Prostate gland (tissue), 2 donors: ENCODE measurements around the gene RMP24.

Experiments used
- DNase-seq: peaks from one replicate; pipeline ENCODE4 v3.0.0-alpha.2; 2019; ENCODE audit warnings: low spot score
- H3K27ac ChIP-seq, 2 donors: fragments of 200-600 bp; sonication (generic); 2 replicates each; pipeline ENCODE4 v1.5.1; 2017 to 2019
- H3K27me3 ChIP-seq: fragments of 200-600 bp; sonication (generic); replicated peaks from 2 replicates; pipeline ENCODE4 v1.5.1; 2019; ENCODE audit not compliant: insufficient read depth
- H3K36me3 ChIP-seq, 2 donors: fragments of 200-600 bp; sonication (generic); 1 replicate in 1 of 2; 2 replicates in 1 of 2; pipeline versions ENCODE4 v1.5.1 to v1.8.1; 2017 to 2019
- H3K4me1 ChIP-seq: fragments of 200-600 bp; sonication (generic); replicated peaks from 2 replicates; pipeline ENCODE4 v1.5.1; 2019
- H3K4me3 ChIP-seq, 2 donors: fragments of 200-600 bp; sonication (generic); 2 replicates each; pipeline ENCODE4 v1.5.1; 2017 to 2019
- H3K9me3 ChIP-seq: fragments of 200-600 bp; sonication (generic); 2 replicates; pipeline ENCODE4 v1.5.1; 2017
- CTCF ChIP-seq, 4 experiments: fragments of 200-600 bp in 2 of 4; fragments of 450-650 bp in 2 of 4; sonication (generic) in 2 of 4; IDR thresholded peaks; 1 replicate in 3 of 4; 2 replicates in 1 of 4; pipeline ENCODE4 v1.5.1; 2016 to 2019; ENCODE audit warnings: antibody characterized with exemption in 4 of 4, mild to moderate bottlenecking in 2 of 4, moderate library complexity in 2 of 4
- POLR2A ChIP-seq: fragments of 450-650 bp; IDR thresholded peaks from one replicate; pipeline ENCODE4 v1.6.1; 2016; ENCODE audit warnings: antibody characterized with exemption, mild to moderate bottlenecking
- POLR2AphosphoS5 ChIP-seq: sonication (generic); formaldehyde crosslinking; IDR thresholded peaks from one replicate; pipeline ENCODE4 v1.6.1; 2017; ENCODE audit warnings: antibody characterized with exemption
- WGBS: methylation state at CpG from one replicate; pipeline ENCODE4 v1.1.5; 2018; 5-methylcytosine and 5-hydroxymethylcytosine counted together
- intact Hi-C: fragments of 100-400 bp; cut with DNase I; formaldehyde crosslinking; loops from one replicate; pipeline ENCODE4 v1.14.2; 2022

The RMP24 gene

GRCh38 chr18:35949903-35950627 is 22.4 kb upstream of the RMP24 start:
- Histone ChIP-seq H3K27me3 (no peaks in the 10 kb centered on the region), H3K27ac (peak overlapping the region; percentile 19 to 46), H3K4me3 (peak overlapping the region; percentile 49 to 54), H3K9me3 (no peaks in the 10 kb centered on the region), H3K4me1 (no peaks in the 10 kb centered on the region), H3K36me3 (no peaks in the 10 kb centered on the region)
- DNase-seq = peak; percentile 52
- intact Hi-C loops = loop anchor here (1.0 kb wide), 1 partner anchor 194 kb away; no protein-coding TSS in a partner anchor
- 6% methylated on average over 43 of the region's 54 CpGs for WGBS
- TF ChIP-seq POLR2AphosphoS5 (peak; percentile 24), CTCF (IDR thresholded peaks at IDR 0.05) (peak; percentile 88 to 95 (median 90)), POLR2A (no peak)

- H3K4me1 ChIP-seq = no peaks in the 10 kb centered on the region
- H3K4me3 ChIP-seq = peak overlapping the region in 1 of 2 donors; percentile 54
- TF ChIP-seq CTCF (IDR thresholded peaks at IDR 0.05) (no peak), POLR2A (no peak), POLR2AphosphoS5 (no peak)
- no peak for DNase-seq
- H3K27ac ChIP-seq = no peak overlapping the region
- no peaks in the 10 kb centered on the region for H3K27me3 ChIP-seq
- H3K36me3 ChIP-seq = no peaks in the 10 kb centered on the region
- no peaks in the 10 kb centered on the region for H3K9me3 ChIP-seq
- 14% methylated on average over 6 of the region's 6 CpGs for WGBS
- intact Hi-C loops = loop anchor here (1.0 kb wide), 1 partner anchor 194 kb away; no protein-coding TSS in a partner anchor
These were observed 21.9 kb upstream of the RMP24 start for GRCh38 chr18:35950628-35950982.

GRCh38 chr18:35953688-35954087 is 18.8 kb upstream of the RMP24 start:
- Histone ChIP-seq H3K36me3 (no peaks in the 10 kb centered on the region), H3K27ac (no peak overlapping the region), H3K4me3 (no peak overlapping the region), H3K27me3 (no peaks in the 10 kb centered on the region), H3K9me3 (no peaks in the 10 kb centered on the region), H3K4me1 (no peaks in the 10 kb centered on the region)
- 90% methylated on average over 1 of the region's 1 CpG for WGBS
- no peak for TF ChIP-seq POLR2A
- no peak for TF ChIP-seq CTCF (IDR thresholded peaks at IDR 0.05)
- no peak for TF ChIP-seq POLR2AphosphoS5
- no peak for DNase-seq
- intact Hi-C loops = no loop called here

GRCh38 chr18:35956226-35956625 is 16.3 kb upstream of the RMP24 start:
- intact Hi-C loops = no loop called here
- no peaks in the 10 kb centered on the region for H3K4me1 ChIP-seq
- DNase-seq = no peak
- no peaks in the 10 kb centered on the region for H3K9me3 ChIP-seq
- H3K4me3 ChIP-seq = no peak overlapping the region
- no peaks in the 10 kb centered on the region for H3K27me3 ChIP-seq
- H3K27ac ChIP-seq = no peak overlapping the region
- H3K36me3 ChIP-seq = no peaks in the 10 kb centered on the region
- TF ChIP-seq POLR2AphosphoS5 (no peak), CTCF (IDR thresholded peaks at IDR 0.05) (no peak)
- 86% methylated on average over 3 of the region's 3 CpGs for WGBS

GRCh38 chr18:35962320-35962719 is 10.2 kb upstream of the RMP24 start:
- Histone ChIP-seq H3K27me3 (no peaks in the 10 kb centered on the region), H3K9me3 (no peaks in the 10 kb centered on the region), H3K36me3 (no peaks in the 10 kb centered on the region), H3K4me3 (no peak overlapping the region), H3K27ac (no peak overlapping the region), H3K4me1 (no peaks in the 10 kb centered on the region)
- DNase-seq = no peak
- WGBS = 93% methylated on average over 2 of the region's 2 CpGs
- TF ChIP-seq POLR2AphosphoS5 (no peak), POLR2A (no peak), CTCF (IDR thresholded peaks at IDR 0.05) (no peak)
- intact Hi-C loops = no loop called here
